Common myeloid progenitor, CD34-positive (primary cell): ENCODE results near the gene TMEM63A.

Source experiments
- CTCF ChIA-PET: fragments of 350-600 bp; sonication (Branson Sonifier 250); formaldehyde crosslinking; loops from one replicate; lab custom pipeline; 2021; ENCODE audit warnings: antibody characterized with exemption; lab: Charles Lee
- POLR2A ChIA-PET: fragments of 350-600 bp; sonication (Branson Sonifier 250); formaldehyde crosslinking; loops from one replicate; lab custom pipeline; 2021; ENCODE audit warnings: antibody characterized with exemption; lab: Charles Lee
- DNase-seq, 3 donors: peaks; one replicate each; pipeline versions ENCODE4 v3.0.0 to v3.0.0-alpha.2; 2013
- H3K27ac ChIP-seq, 2 experiments: 1 replicate in 1 of 2; 2 replicates in 1 of 2; pipeline ENCODE4 v1.7.0; 2013; ENCODE audit warnings: inconsistent platforms in 2 of 2, low read length in 2 of 2, mild to moderate bottlenecking in 2 of 2, low read depth in 1 of 2, moderate library complexity in 1 of 2; ENCODE audit not compliant: severe bottlenecking in 2 of 2, insufficient read depth in 1 of 2, poor library complexity in 1 of 2
- H3K27me3 ChIP-seq, 5 experiments: replicated peaks in 2 of 5; 1 replicate in 3 of 5; 2 replicates in 2 of 5; pipeline versions ENCODE4 v1.6.1 to v1.7.0; 2013; ENCODE audit warnings: low read length in 4 of 5, mild to moderate bottlenecking in 2 of 5, moderate library complexity in 2 of 5, inconsistent platforms in 1 of 5; ENCODE audit not compliant: insufficient read depth in 5 of 5, control insufficient read depth in 4 of 5
- H3K36me3 ChIP-seq, 4 experiments: 1 replicate in 2 of 4; 2 replicates in 2 of 4; pipeline versions ENCODE4 v1.6.1 to v1.7.0; 2013; ENCODE audit warnings: low read length in 3 of 4, control low read depth in 1 of 4, mild to moderate bottlenecking in 1 of 4; ENCODE audit not compliant: control insufficient read depth in 4 of 4, insufficient read depth in 4 of 4
- H3K4me1 ChIP-seq, 4 experiments: 1 replicate in 3 of 4; 2 replicates in 1 of 4; pipeline versions ENCODE4 v1.6.1 to v1.7.1; 2013; ENCODE audit warnings: low read length in 3 of 4, mild to moderate bottlenecking in 3 of 4, control low read depth in 1 of 4, inconsistent platforms in 1 of 4, moderate library complexity in 1 of 4; ENCODE audit not compliant: control insufficient read depth in 4 of 4, insufficient read depth in 4 of 4; ENCODE audit errors: control extremely low read depth in 1 of 4
- H3K4me3 ChIP-seq, 7 experiments: 1 replicate in 4 of 7; 2 replicates in 3 of 7; pipeline versions ENCODE4 v1.5.1 to v1.7.0; 2013; ENCODE audit warnings: mild to moderate bottlenecking in 7 of 7, low read length in 6 of 7, moderate library complexity in 6 of 7, inconsistent platforms in 2 of 7, low read depth in 2 of 7, control low read depth in 1 of 7; ENCODE audit not compliant: insufficient read depth in 4 of 7, control insufficient read depth in 1 of 7; ENCODE audit errors: extremely low read depth in 1 of 7
- H3K9me3 ChIP-seq, 5 experiments: 1 replicate in 4 of 5; 2 replicates in 1 of 5; pipeline versions ENCODE4 v1.6.1 to v1.7.1; 2013; ENCODE audit warnings: low read length in 4 of 5, mild to moderate bottlenecking in 2 of 5, inconsistent platforms in 1 of 5, low read depth in 1 of 5, moderate library complexity in 1 of 5; ENCODE audit not compliant: control insufficient read depth in 4 of 5, insufficient read depth in 2 of 5; ENCODE audit errors: control extremely low read depth in 1 of 5
- WGBS: methylation state at CpG from one replicate; pipeline ENCODE4 v1.1.5; 2013; ENCODE audit not compliant: insufficient coverage; 5-methylcytosine and 5-hydroxymethylcytosine counted together

The TMEM63A gene

DNA sequence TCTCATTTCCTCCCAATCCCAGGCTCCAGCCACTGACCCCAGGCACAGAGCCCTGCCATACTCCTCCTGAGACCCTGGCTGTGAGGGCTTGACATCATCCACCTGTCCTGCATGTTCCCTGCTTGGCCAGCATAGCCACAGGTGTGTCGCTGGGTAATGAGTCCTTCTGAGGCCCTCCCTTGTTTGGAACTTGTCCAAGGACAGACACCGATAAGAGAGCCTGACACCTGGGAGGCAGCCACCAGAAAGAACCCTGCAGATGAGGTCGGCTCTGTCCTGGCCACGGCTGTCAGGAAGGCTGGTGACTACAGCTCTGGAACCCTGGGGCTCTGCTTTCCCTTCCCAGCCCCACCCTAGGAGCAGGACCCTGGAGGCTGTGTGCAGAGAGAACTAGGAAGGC, 34.6 kb downstream of the TMEM63A start:
- H3K4me3 ChIP-seq: no peak overlapping the region
- ChIA-PET POLR2A (no interaction called here), CTCF (interaction anchor here (2.8 kb wide), 1 partner anchor 7 kb away, joined by 8 read pairs; no protein-coding TSS in a partner anchor)
- H3K36me3 ChIP-seq: peaks cover 17 to 69% (median 41%) of the 10 kb centered on the region in 4 experiments
- H3K4me1 ChIP-seq: peaks cover 0 to 6% (median 2%) of the 10 kb centered on the region in 4 experiments
- H3K27ac ChIP-seq: no peak overlapping the region
- H3K27me3 ChIP-seq: no peaks in the 10 kb centered on the region
- WGBS: 97% methylated on average over 4 of the region's 4 CpGs
- DNase-seq: no peak
- H3K9me3 ChIP-seq: no peaks in the 10 kb centered on the region

DNA sequence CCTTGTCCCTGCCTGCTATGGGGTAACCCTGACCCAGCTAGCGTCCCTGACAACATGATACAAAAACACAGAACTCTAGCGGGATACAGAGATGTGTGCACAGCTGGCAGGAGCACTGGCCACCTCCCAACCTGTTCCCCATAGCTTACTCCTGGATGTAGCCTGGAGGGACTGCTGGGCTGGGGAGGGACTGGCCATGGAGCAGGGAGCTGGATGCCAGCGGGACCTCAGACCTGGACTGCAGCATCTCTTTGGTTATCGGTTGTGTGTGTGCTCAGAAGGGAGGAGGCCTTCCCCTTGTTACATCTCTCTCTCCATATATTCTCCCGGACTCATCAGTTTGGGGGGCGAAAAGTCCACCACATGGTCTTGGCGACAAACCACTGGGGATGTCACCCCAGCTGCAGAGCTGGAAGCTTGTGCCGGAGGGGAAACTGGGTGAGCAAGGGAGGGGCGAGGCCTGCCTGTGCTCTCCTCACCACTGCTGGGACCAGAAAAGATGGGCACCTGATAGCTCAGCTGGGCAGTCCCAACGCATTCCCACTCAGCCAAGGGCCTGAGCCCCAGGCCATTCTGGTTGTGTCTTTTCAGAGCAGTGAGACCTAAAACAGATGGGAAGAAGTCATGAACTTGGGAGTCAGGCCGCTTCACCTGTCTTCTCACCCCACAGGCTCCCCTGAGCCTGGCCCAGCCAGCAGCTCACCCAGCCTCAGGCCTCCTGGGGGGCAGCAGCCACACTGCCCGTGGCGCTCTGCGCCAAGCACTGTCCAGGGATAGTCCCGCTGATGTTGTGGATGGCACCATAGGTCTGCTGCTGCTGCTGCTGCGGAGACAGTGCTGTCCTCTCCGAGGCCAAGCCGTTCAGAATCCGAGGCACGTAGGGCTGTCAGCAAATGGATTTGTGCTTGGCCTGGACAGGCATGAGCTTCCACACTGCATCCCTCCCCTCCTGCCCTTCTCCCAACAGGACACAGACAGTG, 35.6 kb downstream of the TMEM63A start:
- no peak overlapping the region for H3K27ac ChIP-seq
- H3K9me3 ChIP-seq: no peaks in the 10 kb centered on the region
- CTCF ChIA-PET: interaction anchor here (0.8 to 2.8 kb wide), 10 partner anchors 8 to 372 kb away, joined by 3 to 11 read pairs (median 4); no protein-coding TSS in a partner anchor
- H3K4me1 ChIP-seq: peaks cover 0 to 6% (median 2%) of the 10 kb centered on the region in 4 experiments
- peaks cover 14 to 60% (median 33%) of the 10 kb centered on the region in 4 experiments for H3K36me3 ChIP-seq
- 98% methylated on average over 15 of the region's 20 CpGs for WGBS
- DNase-seq: no peak
- H3K4me3 ChIP-seq: no peak overlapping the region
- POLR2A ChIA-PET: no interaction called here
- H3K27me3 ChIP-seq: no peaks in the 10 kb centered on the region

DNA sequence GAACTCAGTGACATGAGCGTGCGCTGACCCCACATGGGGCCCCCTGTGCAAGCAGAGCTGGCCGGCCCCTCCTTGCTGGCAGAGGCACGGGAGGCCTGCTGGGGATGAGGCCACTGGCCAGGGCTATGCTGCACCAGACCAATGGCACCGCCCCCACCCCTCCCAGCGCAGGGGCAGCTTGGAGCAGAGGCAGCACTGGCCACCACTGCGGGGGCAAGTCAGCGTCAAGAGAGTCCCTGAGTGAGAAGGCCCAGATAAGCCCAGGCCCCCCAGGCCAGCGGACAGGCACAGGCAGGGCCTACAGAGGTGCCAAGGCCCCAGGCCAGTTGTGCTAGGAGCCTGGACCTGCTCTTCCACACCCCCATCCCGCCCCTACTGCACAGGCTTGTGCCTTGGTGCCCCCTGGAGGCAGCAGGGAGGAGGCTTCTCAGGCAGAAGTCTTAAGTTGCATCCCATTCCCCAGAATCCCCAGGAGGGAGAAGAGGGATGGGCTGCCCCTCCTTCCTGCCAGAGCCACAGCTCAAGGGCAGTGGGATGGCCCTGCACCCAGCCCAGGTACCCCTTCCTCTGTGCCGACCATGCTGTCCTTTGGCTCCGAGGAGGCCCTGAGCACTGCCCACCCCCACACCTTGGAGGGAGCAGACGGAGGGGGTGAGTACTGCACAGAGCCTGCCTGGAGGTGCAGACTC, 36.5 kb downstream of the TMEM63A start:
- WGBS: 92% methylated on average over 13 of the region's 13 CpGs
- Histone ChIP-seq H3K27me3 (no peaks in the 10 kb centered on the region), H3K9me3 (no peaks in the 10 kb centered on the region), H3K36me3 (peaks cover 14 to 53% (median 28%) of the 10 kb centered on the region in 4 experiments), H3K4me3 (no peak overlapping the region), H3K27ac (no peak overlapping the region), H3K4me1 (peaks cover 0 to 6% (median 2%) of the 10 kb centered on the region in 4 experiments)
- CTCF ChIA-PET: interaction anchor here (0.7 to 2.8 kb wide), 12 partner anchors 9 to 371 kb away, joined by 3 to 11 read pairs (median 3); no protein-coding TSS in a partner anchor
- POLR2A ChIA-PET: no interaction called here
- peak; percentile 53 to 70 (median 68) for DNase-seq

DNA sequence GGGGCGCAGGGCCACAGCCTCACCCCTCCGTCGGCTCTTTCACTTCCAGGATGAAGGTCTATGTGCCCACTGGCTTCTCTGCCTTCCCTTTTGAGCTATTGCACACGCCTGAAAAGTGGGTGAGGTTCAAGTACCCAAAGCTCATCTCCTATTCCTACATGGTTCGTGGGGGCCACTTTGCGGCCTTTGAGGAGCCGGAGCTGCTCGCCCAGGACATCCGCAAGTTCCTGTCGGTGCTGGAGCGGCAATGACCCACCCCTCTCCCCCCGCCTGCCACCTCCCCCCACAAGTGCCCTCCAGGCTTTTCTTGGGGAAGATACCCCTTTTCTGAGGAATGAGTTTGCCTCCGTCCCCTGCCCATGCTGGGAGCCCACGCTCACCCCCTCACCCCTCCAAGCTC, 37.1 kb downstream of the TMEM63A start:
- H3K4me1 ChIP-seq: peaks cover 0 to 5% (median 2%) of the 10 kb centered on the region in 4 experiments
- H3K27me3 ChIP-seq: no peaks in the 10 kb centered on the region
- CTCF ChIA-PET: interaction anchor here (0.7 to 2.8 kb wide), 6 partner anchors 10 to 371 kb away, joined by 3 to 11 read pairs (median 4); no protein-coding TSS in a partner anchor
- DNase-seq: no peak
- POLR2A ChIA-PET: no interaction called here
- H3K36me3 ChIP-seq: peaks cover 14 to 48% (median 28%) of the 10 kb centered on the region in 4 experiments
- H3K4me3 ChIP-seq: no peak overlapping the region
- no peaks in the 10 kb centered on the region for H3K9me3 ChIP-seq
- no peak overlapping the region for H3K27ac ChIP-seq
- 98% methylated on average over 12 of the region's 14 CpGs for WGBS

DNA sequence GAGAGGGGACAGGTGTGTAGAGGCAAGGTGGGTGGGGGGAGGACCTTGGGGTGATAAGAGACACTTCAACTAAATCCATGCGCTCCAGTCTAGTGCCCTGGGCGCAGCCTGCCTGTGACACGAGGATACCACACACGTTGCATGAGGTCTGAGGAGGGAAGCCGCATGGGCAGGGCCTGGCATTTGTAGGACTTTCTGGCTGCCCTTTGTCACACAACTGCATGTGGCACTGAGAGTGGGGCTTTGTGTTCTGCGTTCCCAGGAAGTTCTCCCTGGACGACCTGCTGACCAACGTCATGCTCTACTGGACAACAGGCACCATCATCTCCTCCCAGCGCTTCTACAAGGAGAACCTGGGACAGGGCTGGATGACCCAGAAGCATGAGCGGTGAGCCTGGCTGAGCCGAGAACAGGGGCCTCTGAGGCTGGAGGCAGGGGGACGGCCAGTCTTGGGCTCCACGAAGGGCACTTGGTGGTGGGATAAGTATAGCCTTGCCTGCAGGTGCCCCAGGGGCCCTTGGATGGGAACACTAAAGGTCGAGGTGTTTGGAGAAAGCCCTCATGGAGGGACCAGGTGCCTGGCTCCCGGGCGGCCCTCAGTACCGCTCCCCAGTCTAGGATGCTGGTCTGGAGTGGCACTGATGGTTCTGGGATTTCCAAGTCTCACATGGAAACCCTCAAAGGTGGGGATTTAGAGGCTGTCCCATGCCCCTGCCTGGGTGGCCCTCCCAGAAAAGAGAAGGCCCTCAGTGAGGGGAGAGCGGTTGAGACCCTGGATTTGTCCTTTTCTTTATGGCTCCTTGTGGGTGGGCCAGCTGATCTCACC, 37.7 kb downstream of the TMEM63A start:
- H3K27ac ChIP-seq: no peak overlapping the region
- ChIA-PET CTCF (interaction anchor here (0.7 to 2.8 kb wide), 7 partner anchors 11 to 370 kb away, joined by 3 to 11 read pairs (median 4); no protein-coding TSS in a partner anchor), POLR2A (no interaction called here)
- no peak overlapping the region for H3K4me3 ChIP-seq
- no peaks in the 10 kb centered on the region for H3K9me3 ChIP-seq
- WGBS: 93% methylated on average over 17 of the region's 18 CpGs
- no peaks in the 10 kb centered on the region for H3K4me1 ChIP-seq
- DNase-seq: no peak
- H3K36me3 ChIP-seq: peaks cover 13 to 44% (median 24%) of the 10 kb centered on the region in 4 experiments
- H3K27me3 ChIP-seq: no peaks in the 10 kb centered on the region

DNA sequence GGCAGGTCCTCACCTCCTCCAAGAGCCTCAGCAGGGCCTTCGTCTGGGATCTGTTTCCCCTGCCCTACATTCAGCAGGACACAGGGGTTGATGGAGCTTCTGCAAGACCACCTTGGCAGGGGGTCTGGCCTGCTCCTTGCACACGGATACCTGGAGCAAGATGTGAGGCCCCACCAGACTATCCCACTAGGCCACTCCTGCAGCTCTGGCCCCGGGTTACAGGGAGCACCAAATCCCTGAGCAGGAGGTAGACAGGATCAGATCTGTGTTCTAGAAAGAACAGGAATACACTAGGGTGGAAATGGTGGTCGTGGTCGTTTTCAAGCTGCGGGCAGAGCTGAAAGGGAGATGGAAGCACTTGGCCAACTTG, 38.8 kb downstream of the TMEM63A start:
- Histone ChIP-seq H3K4me1 (no peaks in the 10 kb centered on the region), H3K36me3 (peaks cover 6 to 34% (median 22%) of the 10 kb centered on the region in 4 experiments), H3K4me3 (no peak overlapping the region), H3K27ac (no peak overlapping the region), H3K27me3 (no peaks in the 10 kb centered on the region), H3K9me3 (no peaks in the 10 kb centered on the region)
- no peak for DNase-seq
- CTCF ChIA-PET: interaction anchor here (1.3 to 1.7 kb wide), 2 partner anchors 15 to 34 kb away, joined by 4 to 6 read pairs; no protein-coding TSS in a partner anchor
- POLR2A ChIA-PET: no interaction called here
- WGBS: 86% methylated on average over 6 of the region's 6 CpGs
